Measurements from ENCODE around the gene WDR88. TPM values are rescaled to one million over a fixed set of nuclear protein-coding genes. Genes with fewer than 3 reads are reported as not detected.

Gene WDR88
- total RNA-seq, 1 experiment from 2014 or later: 0.20 TPM

DNA sequence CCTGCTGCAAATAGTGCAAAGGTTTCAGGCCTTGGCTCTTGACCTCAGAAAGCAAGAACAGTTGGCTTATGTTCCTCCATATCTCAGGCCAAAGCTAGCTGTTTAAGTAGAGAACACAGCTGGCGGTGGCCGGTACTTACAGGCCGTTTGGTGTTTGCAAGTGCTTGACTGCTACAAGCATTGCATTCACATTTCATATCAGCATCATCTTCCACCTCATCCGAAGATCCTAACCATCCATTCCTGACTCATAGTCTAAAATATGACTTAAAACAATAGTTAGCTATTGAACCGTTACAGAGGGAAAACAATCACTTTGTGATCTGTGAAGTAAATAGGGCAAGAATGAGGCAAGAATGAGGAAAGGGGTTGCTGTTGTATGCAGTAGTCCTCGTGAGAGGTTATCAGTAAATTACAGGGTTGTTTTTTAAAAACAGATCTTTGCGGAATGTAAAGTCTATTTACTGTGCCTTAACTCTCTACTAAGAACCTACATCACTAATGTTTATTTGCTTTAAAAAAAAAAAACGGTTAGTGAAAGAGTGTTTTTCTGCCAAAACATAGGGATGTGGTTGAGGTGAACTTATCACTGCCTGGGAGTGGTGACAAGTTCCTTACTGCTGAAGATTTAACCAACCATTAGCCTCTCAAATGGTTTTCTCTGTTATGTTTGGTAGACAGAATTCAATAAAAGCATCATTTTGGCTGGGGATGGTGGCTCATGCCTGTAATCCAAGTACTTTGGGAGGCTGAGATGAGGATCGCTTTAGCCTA is 21.6 kb upstream of the WDR88 start:
- no peaks in the 10 kb centered on the region for H3K27me3 Mint-ChIP-seq (ENCODE audit: insufficient read depth, unreplicated experiment)
- no TSS peak for BruUV-seq (replicated peaks)
- Histone ChIP-seq H3K27me3 (replicated peaks; ENCODE audit: control insufficient read depth, insufficient read depth, low read length) (no peaks in the 10 kb centered on the region), H3K4me1 (no peaks in the 10 kb centered on the region), H3K9me3 (no peaks in the 10 kb centered on the region), H3K4me3 (ENCODE audit: low read depth, low read length) (no peak overlapping the region), H3K36me3 (ENCODE audit: control insufficient read depth, insufficient read depth, low read length) (peaks cover 2% of the 10 kb centered on the region; the same call in 1 of the 2 replicates)
- peaks cover 59% of the 10 kb centered on the region for H3K36me3 Mint-ChIP-seq (ENCODE audit: insufficient read depth, unreplicated experiment)
- no peaks in the 10 kb centered on the region for H3K9me3 Mint-ChIP-seq (ENCODE audit: unreplicated experiment)
- H3K4me1 Mint-ChIP-seq (ENCODE audit: low read depth, unreplicated experiment): no peaks in the 10 kb centered on the region
- DNase-seq: no peak
- intact Hi-C loops (cut with micrococcal nuclease; ENCODE audit: unreplicated experiment): no loop called here
- CTCF ChIA-PET: no interaction called here
- H3K27ac Mint-ChIP-seq (ENCODE audit: unreplicated experiment): no peak overlapping the region
- H3K4me3 Mint-ChIP-seq (ENCODE audit: unreplicated experiment): no peak overlapping the region
- POLR2A ChIA-PET: no interaction called here
- TF ChIP-seq, protein P1, sequence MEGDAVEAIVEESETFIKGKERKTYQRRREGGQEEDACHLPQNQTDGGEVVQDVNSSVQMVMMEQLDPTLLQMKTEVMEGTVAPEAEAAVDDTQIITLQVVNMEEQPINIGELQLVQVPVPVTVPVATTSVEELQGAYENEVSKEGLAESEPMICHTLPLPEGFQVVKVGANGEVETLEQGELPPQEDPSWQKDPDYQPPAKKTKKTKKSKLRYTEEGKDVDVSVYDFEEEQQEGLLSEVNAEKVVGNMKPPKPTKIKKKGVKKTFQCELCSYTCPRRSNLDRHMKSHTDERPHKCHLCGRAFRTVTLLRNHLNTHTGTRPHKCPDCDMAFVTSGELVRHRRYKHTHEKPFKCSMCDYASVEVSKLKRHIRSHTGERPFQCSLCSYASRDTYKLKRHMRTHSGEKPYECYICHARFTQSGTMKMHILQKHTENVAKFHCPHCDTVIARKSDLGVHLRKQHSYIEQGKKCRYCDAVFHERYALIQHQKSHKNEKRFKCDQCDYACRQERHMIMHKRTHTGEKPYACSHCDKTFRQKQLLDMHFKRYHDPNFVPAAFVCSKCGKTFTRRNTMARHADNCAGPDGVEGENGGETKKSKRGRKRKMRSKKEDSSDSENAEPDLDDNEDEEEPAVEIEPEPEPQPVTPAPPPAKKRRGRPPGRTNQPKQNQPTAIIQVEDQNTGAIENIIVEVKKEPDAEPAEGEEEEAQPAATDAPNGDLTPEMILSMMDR (IDR thresholded peaks at IDR 0.05; ENCODE audit: insufficient read depth in 1 of 2, low read depth in 1 of 2, low read length in 1 of 2, severe bottlenecking in 1 of 2, unreplicated experiment in 1 of 2): no peak

DNA sequence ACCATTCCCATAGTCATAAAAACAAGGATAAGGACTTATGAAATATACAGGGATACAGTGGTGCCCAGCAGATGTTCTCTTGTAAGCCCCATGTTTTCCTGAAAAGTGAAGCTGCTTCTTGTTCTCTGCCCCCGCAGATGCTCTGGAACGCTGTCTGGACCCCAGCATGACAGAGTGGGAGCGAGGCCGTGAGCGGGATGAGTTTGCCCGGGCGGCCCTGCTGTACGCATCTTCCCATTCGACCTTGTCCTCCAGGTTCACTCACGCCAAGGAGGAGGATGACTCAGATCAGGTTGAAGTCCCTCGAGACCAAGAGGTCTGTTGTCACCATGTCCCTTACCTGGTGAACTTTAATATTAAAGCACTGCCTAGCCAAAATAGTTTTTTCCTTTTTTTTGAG is 20.3 kb upstream of the WDR88 start:
- no TSS peak for BruUV-seq (replicated peaks)

DNA sequence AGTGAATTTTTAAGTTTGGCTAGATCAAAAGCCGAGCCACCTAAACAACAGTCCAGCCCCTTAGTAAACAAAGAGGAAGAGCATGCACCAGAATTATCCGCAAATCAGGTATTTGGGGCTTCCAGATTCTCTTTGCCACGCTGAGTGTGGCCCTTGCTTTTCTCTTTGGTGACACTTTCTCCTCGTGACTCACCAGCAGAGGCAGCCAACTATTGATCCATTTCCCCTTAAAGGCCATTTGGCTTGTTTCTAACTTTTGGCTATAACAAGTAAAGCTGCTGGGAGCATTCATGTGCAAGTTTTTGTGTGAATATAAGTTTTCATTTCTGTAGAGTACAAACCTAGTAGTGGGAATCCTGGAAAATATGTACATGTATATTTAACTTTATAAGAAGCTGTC is 17.6 kb upstream of the WDR88 start:
- H3K9me3 ChIP-seq: no peaks in the 10 kb centered on the region
- no peak overlapping the region for H3K4me3 Mint-ChIP-seq (ENCODE audit: unreplicated experiment)
- H3K36me3 ChIP-seq (ENCODE audit: control insufficient read depth, insufficient read depth, low read length): peaks cover 2% of the 10 kb centered on the region
- peaks cover 72% of the 10 kb centered on the region for H3K36me3 Mint-ChIP-seq (ENCODE audit: insufficient read depth, unreplicated experiment)
- intact Hi-C loops (cut with micrococcal nuclease; ENCODE audit: unreplicated experiment): no loop called here
- H3K9me3 Mint-ChIP-seq (ENCODE audit: unreplicated experiment): no peaks in the 10 kb centered on the region
- TF ChIP-seq, protein P1 (IDR thresholded peaks at IDR 0.05; ENCODE audit: insufficient read depth in 1 of 2, low read depth in 1 of 2, low read length in 1 of 2, severe bottlenecking in 1 of 2, unreplicated experiment in 1 of 2): no peak
- ChIA-PET POLR2A (no interaction called here), CTCF (no interaction called here)
- H3K4me3 ChIP-seq (ENCODE audit: low read depth, low read length): no peak overlapping the region
- peaks cover 7% of the 10 kb centered on the region for H3K4me1 Mint-ChIP-seq (ENCODE audit: low read depth, unreplicated experiment)
- no peaks in the 10 kb centered on the region for H3K27me3 ChIP-seq (replicated peaks; ENCODE audit: control insufficient read depth, insufficient read depth, low read length)
- no TSS peak for BruUV-seq (replicated peaks)
- H3K27ac Mint-ChIP-seq (ENCODE audit: unreplicated experiment): no peak overlapping the region
- no peak for DNase-seq
- H3K4me1 ChIP-seq: no peaks in the 10 kb centered on the region
- no peaks in the 10 kb centered on the region for H3K27me3 Mint-ChIP-seq (ENCODE audit: insufficient read depth, unreplicated experiment)

More for the DNA sequence above, 20.3 kb upstream of the WDR88 start:
- ChIA-PET POLR2A (no interaction called here), CTCF (no interaction called here)
- Mint-ChIP-seq H3K27ac (ENCODE audit: unreplicated experiment) (no peak overlapping the region), H3K36me3 (ENCODE audit: insufficient read depth, unreplicated experiment) (peaks cover 66% of the 10 kb centered on the region), H3K4me1 (ENCODE audit: low read depth, unreplicated experiment) (no peaks in the 10 kb centered on the region), H3K9me3 (ENCODE audit: unreplicated experiment) (no peaks in the 10 kb centered on the region), H3K27me3 (ENCODE audit: insufficient read depth, unreplicated experiment) (no peaks in the 10 kb centered on the region), H3K4me3 (ENCODE audit: unreplicated experiment) (no peak overlapping the region)
- intact Hi-C loops (cut with micrococcal nuclease; ENCODE audit: unreplicated experiment): no loop called here
- H3K36me3 ChIP-seq (ENCODE audit: control insufficient read depth, insufficient read depth, low read length): peaks cover 2% of the 10 kb centered on the region; the same call in 1 of the 2 replicates
- H3K9me3 ChIP-seq: no peaks in the 10 kb centered on the region
- no peak for DNase-seq
- no peaks in the 10 kb centered on the region for H3K27me3 ChIP-seq (replicated peaks; ENCODE audit: control insufficient read depth, insufficient read depth, low read length)
- no peak overlapping the region for H3K4me3 ChIP-seq (ENCODE audit: low read depth, low read length)
- no peaks in the 10 kb centered on the region for H3K4me1 ChIP-seq
- TF ChIP-seq, protein P1 (IDR thresholded peaks at IDR 0.05; ENCODE audit: insufficient read depth in 1 of 2, low read depth in 1 of 2, low read length in 1 of 2, severe bottlenecking in 1 of 2, unreplicated experiment in 1 of 2): no peak

Data from Caco-2 (cell line).